Daoy (cell line): ENCODE measurements around the gene LARGE1. TPM values are rescaled to one million over a fixed set of nuclear protein-coding genes. Genes with fewer than 3 reads are reported as not detected.
A peak's percentile ranks its signal among the peaks of the same experiment; 100 is the strongest.

Experiments used
- DNase-seq: peaks from one replicate; pipeline ENCODE4 v3.0.0-alpha.2; 2015; ENCODE audit warnings: low read depth
- total RNA-seq: library from RNA; depleted of rRNA; stranded (reverse); fragments of >200 nt; shearing (Covaris generic); gene quantifications from 2 replicates; pipeline ENCODE4 v1.2.3, GENCODE V29; 2014

LARGE1 gene
- total RNA-seq, 1 experiment from 2014 or later = 9.1 TPM

GRCh38 chr22:33776491-33776890 is 143.8 kb downstream of the LARGE1 start:
- DNase-seq = no peak

GRCh38 chr22:33774781-33775180 is 145.5 kb downstream of the LARGE1 start:
- no peak for DNase-seq

DNA sequence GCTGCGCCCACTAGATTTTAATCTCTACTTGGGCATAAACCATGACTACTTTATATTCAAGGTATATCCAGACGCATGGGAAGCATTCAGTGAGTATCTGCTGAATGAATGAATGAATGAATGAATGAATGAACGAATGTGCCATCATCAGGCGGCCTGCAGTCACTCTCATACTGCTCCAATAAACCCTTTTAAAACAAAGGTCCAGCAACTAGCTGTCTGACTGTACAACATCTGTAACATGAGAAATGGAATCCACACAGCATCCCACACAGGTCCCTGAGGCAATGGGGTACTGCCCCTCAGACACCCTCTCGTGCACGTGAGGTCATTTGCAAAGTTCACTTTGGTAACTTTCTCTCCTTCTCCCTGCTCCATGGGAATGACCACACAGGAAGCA is 147.5 kb downstream of the LARGE1 start:
- DNase-seq = peak; percentile 17

DNA sequence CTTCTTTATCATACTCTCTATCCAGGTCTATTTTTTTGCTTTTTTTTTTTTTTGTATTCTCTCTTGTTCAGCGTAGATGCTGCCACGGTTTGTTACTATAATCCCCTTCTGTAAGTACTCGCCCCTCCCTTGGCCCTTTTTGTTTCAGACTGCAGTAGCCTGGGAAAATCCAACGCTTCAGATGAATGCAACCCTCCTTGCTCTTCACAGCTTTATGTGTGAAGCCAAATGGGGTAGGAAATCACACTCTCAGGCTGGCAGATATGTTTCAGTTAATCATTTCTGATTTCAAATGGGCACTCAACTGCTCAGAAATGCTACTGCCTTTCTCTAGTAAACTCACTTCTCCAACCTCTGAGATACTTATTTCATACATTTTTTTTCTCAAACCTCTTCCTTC is 149.1 kb downstream of the LARGE1 start:
- no peak for DNase-seq

DNA sequence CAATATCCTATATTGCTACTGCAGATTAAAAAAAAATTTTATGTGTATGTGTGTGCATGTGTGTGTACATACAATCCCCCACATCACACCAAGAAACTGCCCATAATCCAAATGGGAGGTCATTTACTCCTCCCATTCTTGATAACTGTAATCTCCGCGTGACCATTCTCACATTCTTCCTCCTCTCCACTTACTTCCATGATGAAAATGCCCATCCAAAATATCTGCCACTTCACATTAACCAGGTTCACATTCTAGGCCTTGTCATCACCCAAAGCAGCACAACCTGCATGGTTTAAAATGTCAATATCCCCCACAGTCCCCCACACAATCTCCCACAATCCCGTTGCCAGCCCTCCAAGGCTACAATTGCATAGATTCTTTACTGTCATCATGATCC is 149.6 kb downstream of the LARGE1 start:
- DNase-seq = no peak

DNA sequence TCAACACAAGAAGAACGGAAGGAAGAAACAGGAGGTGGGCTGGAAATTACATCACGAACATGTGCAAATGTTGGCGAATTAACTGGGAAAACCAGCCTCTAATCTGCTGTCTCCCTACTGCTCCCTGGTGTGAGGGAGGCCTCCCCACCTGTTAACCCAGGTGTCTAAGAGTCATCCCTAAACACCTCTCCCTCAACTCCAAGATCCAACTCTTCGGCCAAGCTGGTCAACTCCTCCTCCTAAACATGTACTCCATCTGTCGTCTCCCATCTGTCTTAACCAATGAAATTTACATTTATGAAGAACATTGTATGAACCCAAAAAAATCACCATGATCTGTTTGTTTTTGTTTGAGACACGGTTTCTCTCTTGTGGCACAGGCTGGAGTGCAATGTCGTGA is 154.2 kb downstream of the LARGE1 start:
- DNase-seq = no peak

GRCh38 chr22:33758961-33759360 is 161.3 kb downstream of the LARGE1 start:
- DNase-seq = no peak

DNA sequence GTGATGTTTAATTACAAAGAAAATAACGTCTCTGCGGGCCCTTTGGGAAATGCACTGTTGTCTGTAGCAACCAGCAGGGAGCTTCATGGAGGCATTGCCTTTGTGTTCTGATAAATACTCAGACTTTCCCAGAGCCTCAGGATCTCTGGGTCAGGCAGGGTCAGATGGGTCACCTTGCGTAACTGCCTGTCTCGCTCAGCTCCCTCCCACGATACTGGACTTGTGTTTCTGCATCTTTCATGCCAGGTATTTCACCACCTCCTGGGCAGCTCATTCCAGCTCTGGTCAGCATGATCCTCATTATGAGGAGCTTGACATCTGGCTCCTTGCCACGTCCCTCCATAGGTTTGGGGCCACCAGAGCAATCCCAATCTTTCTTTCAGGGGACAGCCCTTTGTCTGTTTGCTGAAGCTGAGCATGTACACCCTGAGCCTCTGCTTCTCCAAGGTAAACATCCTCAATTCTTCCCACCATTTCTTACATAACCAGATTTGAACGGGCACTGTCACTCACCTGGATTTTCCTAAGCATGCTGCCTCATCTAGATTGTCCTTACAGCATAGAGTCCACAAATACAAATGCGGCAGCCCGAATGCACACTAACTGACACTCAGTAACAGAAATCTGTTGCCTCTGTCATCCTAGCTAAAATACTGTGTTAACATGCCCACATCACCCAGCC is 162.3 kb downstream of the LARGE1 start:
- no peak for DNase-seq

DNA sequence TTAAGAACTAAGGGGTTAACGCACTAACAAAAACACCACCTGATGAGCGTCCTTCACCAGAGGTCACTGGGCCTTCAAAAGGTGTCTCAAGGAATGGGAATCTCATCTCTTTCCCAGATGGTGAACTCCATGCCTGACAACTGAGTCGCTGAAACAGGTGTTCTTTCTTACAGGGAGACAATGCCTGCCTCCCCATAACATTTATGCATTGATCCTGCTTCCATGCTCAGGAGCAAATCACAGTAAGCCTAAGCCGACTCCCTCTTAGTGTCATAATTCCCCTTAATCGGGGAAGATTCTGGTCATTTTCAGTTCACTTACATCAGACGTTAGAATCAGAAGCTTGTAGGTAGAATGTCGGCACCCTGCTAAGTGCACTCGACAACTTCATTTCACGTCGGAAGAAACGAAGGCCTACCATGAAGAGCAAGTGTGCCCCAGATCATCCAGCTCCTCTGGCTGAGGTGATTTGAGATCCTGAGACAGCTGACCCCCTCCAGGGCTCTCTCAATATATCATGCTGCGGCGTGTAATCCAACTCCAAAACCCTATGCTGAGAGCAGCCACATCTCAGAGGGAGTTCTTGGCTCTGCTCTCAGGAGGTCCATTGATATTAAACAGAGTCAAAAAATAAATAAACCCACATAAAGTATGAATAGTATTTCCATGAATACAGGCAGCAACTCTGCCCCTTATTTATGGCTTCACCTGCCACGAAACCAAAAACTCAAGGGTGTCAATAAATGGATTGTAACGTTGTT is 163.1 kb downstream of the LARGE1 start:
- no peak for DNase-seq

DNA sequence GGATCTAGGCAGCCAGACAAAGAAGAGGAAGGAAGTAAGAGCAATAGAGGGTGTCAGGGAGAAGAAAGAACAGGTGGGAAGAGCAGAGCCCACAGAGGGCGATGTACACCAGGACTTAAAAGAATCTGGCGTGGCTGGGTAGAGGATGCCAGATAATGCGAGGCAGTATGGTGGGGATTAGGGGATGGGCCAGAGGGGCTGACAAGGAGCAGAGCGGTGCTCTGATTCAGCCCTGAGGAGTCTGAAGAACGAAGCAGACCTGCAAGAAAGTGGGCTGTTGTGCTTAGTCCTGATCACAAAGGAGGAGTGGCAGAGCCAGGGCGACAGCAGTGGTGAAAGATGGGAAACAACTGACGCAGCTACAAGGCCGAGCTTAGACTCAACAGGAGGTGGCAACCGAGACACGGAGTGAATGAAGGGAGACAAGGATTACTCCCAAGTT is 163.7 kb downstream of the LARGE1 start:
- peak; percentile 53 for DNase-seq

DNA sequence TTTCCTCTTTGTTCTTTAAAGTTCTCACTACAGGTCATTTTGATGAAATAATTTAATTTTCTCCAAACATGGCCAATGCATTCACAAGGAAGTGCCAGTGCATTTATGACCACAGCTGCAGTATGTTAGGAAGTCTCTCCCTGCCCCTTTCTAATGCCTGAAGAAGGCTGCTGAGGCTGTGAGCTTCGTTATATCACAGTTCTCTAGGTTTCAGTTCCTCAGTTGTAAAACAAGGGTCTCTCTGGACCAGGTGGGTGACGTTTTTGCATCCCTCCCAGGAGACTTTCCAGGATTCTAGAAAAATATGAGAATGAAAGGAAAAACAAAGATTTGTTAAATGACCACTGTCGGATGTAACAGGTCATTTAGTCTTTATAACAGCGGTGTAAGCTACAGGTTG is 171.6 kb downstream of the LARGE1 start:
- no peak for DNase-seq

DNA sequence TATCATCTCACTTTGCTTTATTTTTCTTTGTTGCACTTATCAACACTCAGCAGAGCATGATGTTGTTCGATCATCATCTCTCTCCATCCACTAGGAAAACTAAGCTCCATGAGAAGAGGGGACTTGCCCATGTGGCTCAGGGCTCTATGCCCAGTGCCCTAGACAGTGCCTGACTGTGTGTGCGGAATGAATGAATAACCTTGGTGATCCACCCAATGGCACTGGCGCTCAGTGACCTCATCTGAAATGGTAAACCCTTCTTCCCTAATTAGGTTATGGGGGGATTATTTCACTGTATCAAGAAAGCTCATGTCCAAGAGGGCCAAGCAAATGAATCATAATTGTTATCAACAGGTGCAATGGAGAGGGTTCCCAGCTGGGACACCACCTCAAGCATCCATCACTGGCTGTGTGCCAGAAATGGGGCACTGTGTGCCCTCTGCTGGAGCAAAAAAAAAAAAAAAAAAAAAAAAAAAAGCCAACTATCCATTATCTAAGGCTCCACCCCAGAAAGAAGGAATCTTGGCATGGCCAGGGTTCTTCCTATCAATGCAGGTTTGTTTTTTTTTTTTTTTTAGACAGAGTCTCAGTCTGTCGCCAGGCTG is 172.6 kb downstream of the LARGE1 start:
- DNase-seq = peak; percentile 49

- DNase-seq = no peak
Measured at GRCh38 chr22:33747029-33747428, 173.2 kb downstream of the LARGE1 start.

DNA sequence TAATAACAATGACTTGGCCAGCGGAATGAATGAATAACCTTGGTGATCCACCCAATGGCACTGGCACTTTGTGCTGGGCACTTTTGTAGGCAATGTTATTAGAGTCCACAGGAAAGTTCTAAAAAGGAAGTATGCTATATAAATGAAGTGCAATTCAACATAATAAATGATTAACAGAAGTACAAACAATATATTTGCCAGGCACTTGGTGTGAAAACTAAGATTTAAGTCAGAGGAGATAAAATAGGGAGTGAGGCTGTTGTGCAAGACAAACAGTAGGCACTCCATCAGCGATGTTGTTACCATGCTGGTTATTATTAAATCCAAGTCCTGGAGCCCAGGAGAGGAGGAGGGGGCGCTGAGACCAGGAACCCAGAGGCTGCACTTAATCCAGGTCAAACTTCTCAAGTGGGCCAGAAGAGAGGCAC is 173.8 kb downstream of the LARGE1 start:
- DNase-seq = no peak

- no peak for DNase-seq
Measured at GRCh38 chr22:33745501-33745900, 174.8 kb downstream of the LARGE1 start.

DNA sequence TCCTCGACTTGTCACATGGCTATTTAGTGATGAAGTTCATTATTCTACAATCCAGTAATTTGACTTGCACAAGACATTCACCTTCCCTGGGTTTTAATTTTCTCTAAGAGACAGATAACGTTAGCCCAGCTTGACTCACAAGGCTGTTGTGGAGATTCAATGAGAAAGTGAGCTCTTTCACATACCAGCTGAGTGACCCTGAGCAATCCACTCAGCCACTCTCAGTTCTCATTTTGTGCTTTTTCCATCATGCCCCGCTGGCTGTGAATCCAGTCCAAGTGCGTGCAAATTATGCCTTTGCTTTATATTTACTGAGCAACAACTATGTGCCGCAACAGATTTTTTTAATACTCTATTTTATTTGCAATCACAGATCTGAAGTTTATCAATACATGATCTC is 176.5 kb downstream of the LARGE1 start:
- no peak for DNase-seq

- DNase-seq = no peak
Measured at GRCh38 chr22:33741025-33741424, 179.3 kb downstream of the LARGE1 start.

DNA sequence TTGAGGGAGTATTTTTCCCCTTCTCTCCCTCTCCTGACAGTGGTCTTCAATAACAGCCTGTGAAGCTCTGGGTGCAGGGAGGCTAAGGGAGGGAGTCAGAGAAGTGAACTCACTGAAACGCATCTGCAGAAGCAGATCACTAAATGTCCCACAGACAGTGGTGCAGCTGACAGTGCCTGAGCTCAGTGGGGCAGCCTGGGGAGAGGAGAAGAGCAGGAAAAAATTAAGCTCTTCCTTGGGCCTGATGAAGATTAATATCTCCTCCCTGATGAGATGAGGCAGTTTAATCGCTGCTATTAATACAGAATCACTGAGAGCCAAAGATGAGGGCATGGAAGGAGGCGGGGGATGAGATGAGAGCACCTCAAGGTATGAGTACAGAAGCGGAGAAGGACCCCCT is 180.8 kb downstream of the LARGE1 start:
- DNase-seq = no peak

- no peak for DNase-seq
Measured at GRCh38 chr22:33737662-33738061, 182.6 kb downstream of the LARGE1 start.

GRCh38 chr22:33735978-33736377 is 184.3 kb downstream of the LARGE1 start:
- no peak for DNase-seq

- no peak for DNase-seq
Measured at GRCh38 chr22:33728847-33729246, 191.4 kb downstream of the LARGE1 start.

GRCh38 chr22:33726294-33726734 is 194.0 kb downstream of the LARGE1 start:
- no peak for DNase-seq

DNA sequence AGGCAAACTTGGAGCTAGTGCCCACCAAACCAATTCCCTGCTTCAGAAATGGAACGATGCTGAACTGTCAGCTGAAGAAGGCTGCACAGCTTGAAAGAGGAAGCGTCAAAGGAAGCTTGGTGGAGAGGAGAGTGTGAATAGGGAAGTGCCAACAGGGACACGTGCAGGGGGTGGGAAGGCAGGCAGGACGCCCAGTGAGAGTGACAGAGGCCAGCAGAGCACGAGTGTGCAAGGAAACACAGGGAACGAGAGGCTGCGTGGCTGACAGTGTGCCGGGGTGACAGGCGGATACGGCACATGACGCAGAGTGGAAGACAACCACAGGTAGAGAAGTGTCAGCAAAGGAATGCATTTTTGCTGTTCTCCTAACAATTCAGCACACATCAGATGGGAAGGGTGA is 196.4 kb downstream of the LARGE1 start:
- DNase-seq = no peak
